Right lobe of liver (tissue), 4 donors: ENCODE measurements around the gene THAP7.

Experiments used
- POLR2A ChIP-seq: fragments of 450-650 bp; IDR thresholded peaks from one replicate; pipeline ENCODE4 v1.6.1; 2017; ENCODE audit warnings: antibody characterized with exemption, mild to moderate bottlenecking
- TF ChIP-seq, protein P1 (sequence below), 4 donors: fragments of 200-600 bp in 3 of 4; fragments of 450-650 bp in 1 of 4; IDR thresholded peaks; one replicate each; pipeline versions ENCODE4 v1.5.1 to v1.8.0; 2016 to 2022; ENCODE audit warnings: antibody characterized with exemption in 4 of 4, mild to moderate bottlenecking in 2 of 4
- donor health status: DM: no; HTN: no; CAD: no.
- donor health status: DM: no; HTN: no; CAD: no.
- donor health status: DM: no; HTN: yes; CAD: no.

GRCh38 chr22:20974336-20974955 is 27.5 kb downstream of the THAP7 start:
- TF ChIP-seq, protein P1, sequence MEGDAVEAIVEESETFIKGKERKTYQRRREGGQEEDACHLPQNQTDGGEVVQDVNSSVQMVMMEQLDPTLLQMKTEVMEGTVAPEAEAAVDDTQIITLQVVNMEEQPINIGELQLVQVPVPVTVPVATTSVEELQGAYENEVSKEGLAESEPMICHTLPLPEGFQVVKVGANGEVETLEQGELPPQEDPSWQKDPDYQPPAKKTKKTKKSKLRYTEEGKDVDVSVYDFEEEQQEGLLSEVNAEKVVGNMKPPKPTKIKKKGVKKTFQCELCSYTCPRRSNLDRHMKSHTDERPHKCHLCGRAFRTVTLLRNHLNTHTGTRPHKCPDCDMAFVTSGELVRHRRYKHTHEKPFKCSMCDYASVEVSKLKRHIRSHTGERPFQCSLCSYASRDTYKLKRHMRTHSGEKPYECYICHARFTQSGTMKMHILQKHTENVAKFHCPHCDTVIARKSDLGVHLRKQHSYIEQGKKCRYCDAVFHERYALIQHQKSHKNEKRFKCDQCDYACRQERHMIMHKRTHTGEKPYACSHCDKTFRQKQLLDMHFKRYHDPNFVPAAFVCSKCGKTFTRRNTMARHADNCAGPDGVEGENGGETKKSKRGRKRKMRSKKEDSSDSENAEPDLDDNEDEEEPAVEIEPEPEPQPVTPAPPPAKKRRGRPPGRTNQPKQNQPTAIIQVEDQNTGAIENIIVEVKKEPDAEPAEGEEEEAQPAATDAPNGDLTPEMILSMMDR (IDR thresholded peaks at IDR 0.05), result no peak
- TF ChIP-seq POLR2A, result no peak
